Ammon's horn (tissue), 1 donor: Measurements from ENCODE around the gene RANBP3L.

Experiments used
- DNase-seq: peaks from one replicate; pipeline ENCODE4 v3.0.0-alpha.2; 2016; ENCODE audit warnings: low spot score

The RANBP3L gene

DNA sequence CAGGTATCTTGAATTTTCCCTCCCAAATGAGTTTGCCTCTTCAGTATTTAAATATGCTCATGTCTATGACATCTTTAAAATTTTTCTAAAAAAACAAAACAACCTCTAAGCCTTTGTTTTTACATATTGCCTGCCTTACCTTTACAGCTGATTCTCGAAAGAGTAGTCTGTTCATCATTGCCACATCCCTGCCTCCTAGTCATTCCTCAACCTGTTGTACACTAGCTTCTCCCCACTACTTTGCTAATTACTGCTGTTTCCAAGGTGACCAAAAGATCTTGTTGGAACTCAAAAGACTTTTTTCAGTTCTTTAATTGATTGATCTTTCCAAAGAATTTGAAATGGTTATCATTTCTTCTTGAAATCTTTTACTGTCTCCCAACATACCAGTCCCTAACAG lies 58.0 kb downstream of the RANBP3L start:
- no peak for DNase-seq

DNA sequence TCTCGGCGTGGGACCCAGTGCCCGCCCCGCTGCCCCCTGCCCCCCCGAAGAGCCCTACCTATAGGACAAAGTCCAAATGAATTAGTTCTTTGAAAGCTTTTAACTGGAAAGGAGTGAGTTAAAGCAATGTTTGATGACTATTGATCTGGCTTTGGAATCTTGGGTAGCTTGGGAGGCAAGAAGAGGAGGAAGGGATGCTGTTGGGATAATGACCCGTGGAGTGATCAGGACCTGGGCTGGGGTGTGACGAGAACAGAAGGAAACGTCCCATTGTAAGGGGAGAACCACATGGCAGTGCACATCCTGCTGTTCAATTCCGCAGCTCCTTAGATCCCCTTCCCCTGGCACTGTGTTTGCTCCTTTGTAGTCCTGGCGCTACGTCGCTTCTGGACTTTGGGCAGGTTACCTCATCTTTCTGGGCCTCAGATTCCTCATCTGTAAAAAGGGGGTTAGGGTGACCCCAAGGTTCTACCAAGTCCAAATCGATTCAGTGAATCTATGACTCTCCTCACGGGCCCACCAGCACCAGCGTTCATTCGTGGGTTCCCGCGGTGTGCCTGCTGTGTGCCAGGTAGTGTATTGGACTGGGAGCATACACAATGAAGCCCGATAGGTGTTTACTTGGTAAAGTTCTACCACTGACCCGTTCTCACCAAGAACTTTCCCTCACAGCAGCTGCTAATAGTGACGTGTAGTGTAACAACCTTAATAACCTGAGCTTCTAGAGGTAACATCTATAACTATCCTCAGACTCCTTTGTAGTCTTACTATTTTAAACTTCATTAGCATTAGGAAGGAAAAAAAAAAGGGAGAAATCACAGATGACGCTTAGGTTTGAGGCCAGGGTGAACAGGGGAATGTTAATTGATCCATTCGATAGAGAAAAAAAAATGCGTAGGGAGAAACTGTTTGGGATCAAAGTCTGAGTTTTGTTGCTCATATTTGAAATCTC lies 58.9 kb downstream of the RANBP3L start:
- peak; percentile 45 for DNase-seq

DNA sequence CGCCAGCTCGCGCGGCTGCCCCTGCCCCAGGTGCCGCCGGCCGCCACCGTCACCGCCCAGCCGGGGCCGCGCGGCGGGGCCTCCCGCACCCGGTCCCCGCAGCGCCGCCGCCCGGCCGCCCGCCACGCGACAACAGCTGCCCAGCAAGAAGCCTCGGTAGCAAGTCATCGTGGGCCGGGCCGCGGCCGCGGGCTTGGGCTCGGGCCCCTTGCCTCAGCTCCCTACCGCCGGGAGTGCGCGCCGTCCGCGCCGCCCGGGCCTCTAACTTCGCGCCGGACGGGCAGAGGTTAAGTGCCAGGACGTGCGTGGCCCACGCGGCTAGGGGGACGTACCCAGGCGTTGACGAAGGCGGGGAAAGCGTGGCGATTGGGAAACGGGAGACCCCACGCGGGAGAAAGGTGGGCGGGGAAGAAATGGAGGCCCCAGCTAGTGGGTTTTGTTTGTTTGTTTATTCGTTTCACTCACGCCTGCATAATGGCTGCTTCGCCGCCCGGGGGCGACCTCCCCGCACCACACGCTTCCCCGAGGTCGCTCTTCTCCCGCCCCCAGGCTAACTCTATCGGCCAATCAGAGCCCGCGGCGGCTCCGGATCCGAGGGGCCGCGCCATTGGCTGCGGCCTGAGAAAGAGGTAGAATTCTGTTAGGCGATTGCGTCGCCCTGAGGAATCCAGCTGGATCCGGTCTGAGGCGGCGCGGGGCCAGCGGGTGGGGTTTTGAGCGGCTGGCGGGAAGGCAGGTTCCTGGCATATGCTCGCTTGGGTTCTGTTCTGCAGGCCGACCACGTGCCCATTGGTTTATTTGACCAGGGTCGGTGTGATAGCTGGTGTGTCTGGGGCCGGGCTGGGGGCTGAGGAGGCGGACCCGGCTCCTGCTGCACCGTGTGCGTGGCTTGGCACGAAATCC lies 59.8 kb downstream of the RANBP3L start, which contains the start of gene NADK2:
Gene NADK2 (minus strand): TSS at position 295 of the 903 bp plus-strand sequence. CDS start 127 bp downstream, at position 168.
- peak; percentile 98 for DNase-seq

DNA sequence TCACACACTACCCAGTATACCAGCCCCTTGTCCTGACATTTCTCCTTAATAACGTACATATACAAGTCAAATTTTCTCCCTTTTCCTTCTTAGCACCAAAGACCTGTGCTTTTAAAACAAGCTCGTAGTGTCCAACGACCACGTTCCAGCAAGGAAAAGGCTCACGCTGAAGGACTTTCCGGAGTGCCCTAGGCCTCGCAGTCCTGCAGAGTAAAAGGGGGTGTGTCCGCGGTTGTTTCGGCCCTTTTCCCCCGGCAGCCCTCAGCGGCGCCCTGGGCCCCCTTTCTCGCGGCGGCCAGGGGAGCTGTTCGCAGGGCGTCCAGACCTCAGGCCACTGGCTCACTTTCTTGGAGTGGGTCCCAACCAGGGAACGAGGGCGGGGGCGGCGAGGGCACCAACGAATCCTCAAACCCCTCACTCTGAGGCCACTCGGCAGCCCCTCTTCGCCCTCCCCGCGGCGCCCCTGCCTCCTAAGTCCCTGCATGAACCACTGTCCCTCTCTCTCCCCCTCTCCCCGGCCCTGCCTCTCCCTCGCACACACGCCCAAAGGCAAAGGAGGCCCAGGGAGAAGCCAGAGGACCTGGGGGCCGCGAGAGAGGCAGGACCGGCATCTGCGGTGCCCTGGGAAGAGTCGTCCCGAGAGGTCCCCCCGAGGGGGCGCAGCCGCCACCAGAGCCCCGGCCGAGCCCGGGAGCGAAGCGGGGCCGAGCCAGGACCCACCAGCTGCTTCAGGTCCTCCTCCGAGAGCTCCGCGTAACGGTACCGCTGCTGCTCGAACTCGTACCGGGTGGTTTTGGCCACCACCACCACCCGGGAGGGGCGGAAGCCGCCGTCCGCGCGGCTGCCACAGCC lies 60.7 kb downstream of the RANBP3L start:
- peak; percentile 59 for DNase-seq

DNA sequence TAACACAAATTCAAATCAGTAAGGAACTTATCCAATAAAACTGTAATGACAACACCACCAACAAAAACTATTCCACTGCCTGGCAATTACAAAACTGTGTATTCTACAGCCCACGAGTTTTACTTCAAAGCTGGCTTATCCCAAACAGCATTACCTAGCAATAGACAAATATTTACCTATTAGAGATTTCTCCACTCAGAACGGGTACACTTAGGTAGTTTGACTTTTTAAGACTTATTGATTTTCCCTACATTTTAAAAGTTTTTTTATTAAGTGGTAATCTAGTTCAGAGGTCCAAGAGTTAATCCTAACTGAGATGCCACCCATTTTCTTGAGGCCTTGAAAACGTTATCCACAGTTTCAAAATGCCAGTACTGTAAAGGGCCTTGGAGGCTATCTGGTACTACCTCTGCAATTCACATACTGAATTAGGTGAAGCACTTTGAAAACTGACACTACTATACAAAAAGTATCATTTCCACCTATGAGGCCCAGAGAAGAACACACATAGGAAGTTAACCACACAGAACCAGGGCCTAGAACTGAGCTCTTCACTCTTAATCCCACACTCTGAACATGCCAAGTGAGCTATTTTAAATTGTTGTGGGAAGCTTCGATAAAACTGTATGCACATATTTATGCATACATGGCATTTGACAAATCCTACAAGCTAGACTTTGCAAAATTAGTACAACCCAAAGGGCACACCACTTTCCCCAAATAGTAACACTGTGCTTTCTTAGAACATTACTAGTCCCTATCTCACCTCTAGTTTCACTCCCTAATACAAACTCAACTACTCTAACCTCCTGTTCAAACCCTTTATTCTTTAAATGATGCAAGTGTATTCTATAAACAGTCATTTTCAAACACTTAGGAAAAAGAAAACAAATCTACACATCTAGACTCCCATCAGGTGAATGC lies 62.1 kb downstream of the RANBP3L start:
- DNase-seq, result no peak

DNA sequence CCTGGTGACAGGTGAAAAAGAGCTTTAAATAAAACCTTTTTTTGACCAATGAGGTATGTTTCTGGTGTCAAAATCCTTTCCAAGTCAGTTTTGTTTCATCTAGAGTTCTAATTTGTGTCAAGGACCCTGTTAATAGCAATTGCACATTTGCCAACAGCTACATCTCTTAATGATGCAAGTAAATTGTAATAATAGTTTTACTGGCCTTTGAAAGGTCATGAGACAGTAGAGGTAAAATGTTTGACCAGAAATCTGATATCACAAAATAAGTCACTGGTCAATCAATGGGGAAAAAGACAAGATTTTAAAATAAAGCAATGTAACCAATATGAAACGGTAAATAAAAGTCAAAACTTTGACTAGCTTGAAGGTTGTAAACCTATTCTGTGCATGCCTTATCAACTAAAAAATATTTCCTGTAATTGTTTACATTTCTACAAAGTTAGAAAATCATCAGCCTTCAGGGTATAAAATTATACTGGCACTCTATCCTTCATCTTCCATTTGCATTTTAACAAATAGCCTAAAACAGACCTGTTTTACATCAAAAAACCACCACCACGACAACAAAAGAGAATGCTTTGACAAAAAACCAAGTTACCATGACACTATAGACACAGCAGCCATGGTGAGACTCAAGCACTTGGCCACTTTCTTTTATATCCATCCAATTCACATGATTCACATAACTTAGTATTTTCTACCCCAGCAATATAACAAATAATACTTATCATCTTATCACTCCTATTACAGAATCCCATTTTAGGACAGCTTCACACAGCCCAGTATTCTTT lies 63.0 kb downstream of the RANBP3L start:
- DNase-seq, result no peak

DNA sequence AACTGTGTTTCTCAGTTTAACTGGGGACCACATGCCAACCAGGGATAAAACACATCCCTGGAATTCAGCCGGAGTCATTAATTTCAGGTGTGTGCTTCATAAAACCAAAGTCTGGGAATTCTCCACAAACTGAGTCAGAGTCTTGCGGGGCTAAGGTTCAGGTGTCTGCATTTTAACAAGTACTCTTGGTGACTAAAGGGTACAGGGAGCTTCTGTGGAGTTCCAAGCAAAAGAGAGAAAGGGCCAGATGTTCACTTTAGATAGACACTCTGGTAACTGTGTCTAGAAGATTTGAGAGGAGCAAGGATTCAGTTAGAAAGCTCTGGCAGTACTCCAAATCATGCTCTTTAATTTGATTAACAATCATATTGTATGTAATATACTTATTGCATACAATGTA lies 64.0 kb downstream of the RANBP3L start:
- DNase-seq, result no peak

DNA sequence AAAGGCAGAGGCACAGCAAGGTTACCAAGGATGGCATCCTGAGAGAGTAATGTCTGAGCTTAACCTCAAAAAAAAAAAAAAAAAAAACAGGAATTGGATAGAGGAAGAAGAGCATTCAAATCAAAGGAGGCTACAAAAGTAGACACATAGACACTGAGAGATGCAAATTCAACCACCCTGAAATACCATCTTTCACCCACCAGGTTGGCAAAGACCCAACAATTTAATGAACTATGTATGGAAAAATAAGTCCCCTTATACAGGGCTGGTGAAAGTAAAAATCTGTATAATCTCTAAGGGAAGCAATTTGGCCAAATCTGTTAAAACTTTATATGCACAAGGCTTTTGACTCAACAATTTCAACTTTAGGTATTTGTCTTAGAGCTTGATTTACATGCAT lies 64.9 kb downstream of the RANBP3L start:
- DNase-seq, result no peak

DNA sequence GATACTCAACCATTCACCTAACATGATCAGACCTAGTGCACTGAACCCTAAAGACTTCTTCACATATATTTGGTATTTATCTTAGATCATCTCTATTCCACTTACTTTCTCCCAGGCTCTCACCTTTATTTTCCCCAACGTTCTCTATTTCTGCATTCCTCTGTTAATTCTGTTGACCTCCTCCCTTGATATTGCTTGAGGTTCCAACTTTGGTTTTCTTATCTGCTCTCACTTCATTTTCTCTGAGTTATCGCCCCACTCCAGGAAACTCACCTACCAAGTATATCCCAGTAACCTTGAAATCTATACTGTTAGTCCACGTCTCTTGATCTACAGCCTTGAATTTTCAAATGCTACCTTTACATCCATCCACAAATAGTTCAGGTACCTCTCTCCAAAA lies 69.2 kb downstream of the RANBP3L start:
- DNase-seq, result no peak

DNA sequence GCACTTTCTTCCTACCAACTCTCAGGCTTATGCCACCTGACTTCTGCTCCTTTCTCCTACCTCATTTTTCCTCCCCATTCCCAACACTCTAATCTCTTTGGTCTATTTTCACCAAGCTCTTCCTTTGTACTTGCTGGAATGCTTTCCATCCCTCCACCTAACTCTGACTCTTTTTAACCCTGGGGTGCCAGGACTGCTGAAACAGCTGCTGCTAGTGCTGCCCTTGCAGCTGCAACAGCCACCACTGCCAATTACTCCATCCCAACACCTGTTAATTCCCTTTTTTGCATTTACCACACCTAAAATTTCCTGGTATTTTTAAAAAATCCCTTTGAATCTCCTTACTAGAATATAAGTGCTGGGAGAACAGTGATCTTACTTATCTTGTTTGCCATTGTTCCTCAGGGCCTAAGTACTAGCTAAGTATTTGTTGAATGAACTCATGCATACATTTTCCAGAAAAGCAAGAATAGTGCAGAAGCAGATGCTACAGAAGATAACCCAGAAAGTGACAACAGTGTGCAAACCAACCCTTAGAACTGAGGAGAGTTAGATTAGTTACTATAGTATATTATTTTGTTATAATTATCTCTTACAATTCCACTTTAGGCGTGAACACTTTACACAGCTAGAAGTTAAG lies 71.4 kb downstream of the RANBP3L start:
- no peak for DNase-seq

DNA sequence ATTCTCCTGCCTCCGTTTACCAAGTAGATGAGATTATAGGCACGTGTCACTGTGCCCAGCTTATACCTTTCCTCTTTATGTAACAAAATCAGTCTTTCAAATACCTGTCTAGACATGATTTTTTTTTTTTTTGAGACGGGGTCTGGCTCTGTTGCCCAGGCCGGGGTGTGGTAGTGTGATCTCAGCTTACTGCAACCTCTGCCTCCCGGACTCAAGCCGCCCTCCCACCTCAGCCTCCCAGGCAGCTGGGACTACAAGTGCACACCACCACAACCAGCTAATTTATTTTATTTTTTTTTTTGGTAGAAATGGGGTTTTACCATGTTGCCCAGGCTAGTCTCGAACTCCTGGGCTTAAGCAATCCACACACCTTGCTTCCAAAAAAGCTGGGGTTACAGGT lies 73.2 kb downstream of the RANBP3L start:
- no peak for DNase-seq

DNA sequence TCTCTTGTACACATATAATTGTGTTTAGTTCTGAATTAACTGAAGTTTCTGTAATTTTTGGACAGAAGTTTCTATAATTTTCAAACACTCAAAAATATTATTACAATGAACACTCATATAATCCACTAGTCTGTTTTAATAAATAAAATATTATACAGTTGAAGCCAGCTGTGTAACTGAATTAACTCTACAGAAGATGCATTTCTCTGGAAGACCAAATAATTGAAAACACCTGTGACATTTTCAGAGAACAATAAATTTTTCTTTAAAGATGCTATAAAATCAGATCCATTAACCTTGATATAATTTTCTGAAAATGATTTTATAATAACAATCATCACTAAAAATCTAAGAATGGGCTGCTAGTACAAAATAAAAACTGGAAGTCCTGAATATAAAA lies 74.7 kb downstream of the RANBP3L start:
- DNase-seq, result no peak

DNA sequence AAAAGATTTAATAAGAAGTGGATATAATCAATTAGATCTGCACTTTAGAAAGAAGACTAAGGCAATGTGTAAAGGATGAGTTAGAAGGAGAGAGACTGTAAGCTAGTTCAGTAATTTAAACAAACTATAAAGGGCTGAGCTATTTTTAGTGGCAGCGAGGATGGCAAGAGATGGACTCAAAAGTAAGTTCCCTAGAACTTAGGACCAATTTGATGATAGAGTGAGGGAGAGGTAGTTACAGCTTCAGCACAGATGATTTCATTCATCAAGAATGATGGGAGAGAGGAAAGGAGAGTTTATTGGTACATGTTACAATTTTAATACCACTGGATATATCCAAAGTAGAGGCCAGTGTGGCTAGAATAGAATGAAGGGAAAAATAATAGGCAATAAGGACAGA lies 79.1 kb downstream of the RANBP3L start:
- no peak for DNase-seq

DNA sequence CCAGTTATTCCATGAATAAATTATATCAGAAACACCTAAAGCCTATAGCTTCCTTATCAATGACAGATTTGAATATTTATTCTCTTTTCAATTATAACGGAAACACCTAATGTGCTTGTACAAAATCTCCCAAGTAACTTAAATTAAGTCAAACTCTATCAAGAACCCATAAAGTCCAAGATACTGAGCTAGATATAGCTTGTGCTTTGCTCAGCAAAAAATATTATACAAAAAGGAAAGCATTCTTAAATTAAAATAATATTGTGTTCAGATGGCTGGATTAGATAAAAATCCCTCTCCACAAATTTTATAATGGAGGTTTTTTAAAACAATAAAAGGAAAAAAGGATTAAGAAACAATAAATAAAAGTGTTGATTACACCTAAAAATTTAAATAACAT lies 83.7 kb downstream of the RANBP3L start:
- DNase-seq, result no peak

DNA sequence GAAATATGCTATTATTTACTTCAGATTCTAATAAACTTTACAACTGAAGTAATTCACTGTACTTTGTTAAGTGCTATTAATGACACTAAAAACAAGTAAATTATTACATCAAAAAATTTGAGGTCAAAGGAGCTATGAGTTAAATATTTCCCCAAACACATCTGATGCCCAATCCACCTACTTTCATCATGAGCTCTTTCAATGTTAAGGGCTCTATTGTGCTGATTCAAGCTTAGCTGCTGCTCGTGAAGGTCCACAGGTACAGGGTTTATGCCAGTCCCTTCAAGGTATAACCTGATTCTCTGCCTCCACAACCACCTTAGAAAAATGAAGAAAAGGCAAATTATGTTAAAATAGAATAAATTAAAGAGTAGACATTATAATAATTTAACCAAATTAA lies 84.1 kb downstream of the RANBP3L start:
- no peak for DNase-seq

DNA sequence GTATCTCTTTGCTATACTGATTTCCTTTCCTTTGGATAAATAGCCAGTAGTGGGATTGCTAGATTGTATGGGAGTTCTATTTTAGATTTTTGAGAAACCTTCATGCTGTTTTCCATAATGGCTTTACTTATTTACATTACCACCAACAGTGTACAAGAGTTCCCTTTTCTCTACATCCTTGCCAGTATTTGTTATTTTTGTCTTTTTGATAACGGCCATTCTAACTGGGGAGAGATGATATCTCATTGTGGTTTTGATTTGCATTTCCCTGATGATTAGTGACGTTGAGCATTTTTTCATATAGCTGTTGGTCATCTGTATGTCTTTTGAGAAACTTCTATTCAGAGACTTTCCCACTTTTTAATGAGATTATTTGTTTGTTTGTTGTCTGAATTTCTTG lies 85.8 kb downstream of the RANBP3L start:
- DNase-seq, result no peak

DNA sequence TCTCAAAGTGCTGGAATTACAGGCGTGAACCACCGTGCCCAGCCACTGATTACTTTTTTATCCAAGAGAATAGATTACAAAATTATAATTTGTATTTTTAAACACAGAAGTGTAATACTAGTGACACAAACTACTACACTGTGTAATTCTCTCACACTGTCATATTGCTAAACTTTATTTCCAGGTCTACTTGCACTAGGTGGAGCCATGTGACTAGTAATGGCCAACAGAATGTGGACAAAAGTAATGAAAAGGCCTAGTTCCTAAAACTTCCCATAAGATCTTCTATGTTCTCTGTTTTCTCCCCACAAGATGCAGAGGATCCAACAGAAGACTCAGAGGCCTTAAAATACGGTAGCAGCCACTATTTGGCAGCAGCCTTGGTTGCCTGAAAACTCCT lies 87.3 kb downstream of the RANBP3L start:
- DNase-seq, result no peak

DNA sequence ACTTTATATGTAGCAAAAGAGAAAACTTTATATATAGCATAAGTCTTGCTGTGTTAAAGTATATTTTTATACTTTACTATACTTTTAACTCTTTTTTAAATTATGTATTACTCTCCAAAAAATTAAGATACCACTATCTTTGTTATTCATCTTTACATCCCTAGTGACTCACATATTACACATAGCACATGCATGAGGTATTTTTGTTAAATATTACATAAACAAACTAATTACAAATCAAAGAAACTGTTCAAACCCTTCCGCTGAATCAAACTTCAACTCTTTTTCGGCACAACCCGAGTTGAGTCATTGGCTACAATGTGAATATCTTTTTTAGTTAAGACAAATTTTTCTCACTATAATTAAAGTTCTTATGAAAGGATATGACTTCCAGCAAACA lies 92.0 kb downstream of the RANBP3L start:
- DNase-seq, result no peak

DNA sequence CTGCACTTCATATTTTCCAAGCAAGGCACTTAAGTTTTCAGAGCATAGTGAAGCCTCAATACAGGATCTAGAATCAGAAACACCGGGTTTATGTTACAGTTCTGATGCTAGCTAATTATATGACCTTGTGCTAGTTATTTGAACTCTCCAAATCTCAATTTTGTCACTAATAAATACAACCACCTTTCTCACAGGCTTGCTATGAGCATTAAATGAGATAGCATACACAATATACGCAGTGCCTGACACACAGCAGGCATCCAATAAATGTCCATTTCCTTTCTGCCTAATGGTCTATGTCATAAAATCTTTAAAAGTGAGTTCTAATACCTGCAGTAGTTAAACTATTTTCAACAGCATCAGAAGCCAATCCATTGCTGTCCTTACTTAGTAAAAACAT lies 92.9 kb downstream of the RANBP3L start:
- no peak for DNase-seq
